ENCODE measurements around the gene P2RY11.

P2RY11 gene

DNA sequence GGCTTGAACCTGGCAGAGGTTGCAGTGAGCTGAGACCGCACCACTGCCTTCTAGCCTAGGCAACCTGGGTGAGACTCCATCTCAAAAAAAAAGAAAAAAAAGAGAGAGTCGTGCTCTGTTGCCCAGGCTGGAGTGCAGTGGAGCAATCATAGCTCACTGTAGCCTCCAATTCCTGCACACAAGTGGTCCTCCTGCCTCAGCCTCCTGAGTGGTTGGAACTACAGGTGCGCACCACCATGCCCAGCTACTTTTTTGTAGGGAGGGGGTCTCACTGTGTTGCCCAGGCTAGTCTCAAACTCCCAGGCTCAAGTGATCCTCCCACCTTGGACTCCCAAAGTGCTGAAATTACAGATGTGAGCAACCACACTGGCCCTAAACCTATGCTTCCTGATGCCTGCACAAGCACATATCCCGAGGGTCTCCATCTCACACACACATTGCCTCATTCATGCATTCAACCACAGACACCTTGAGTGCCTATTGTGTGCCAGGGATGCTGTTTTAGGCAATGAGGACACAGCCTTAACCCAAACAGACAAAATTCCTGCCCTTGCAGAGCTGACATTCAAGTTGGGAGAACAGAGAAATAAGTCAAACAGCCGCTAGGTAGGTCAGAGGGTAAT lies 11.2 kb upstream of the P2RY11 start:
- Histone ChIP-seq H3K9ac (peak overlapping the region in 6 of 11 experiments; percentile 11 to 65 (median 49); a peak in 11 of 22 replicates), H3K4me1 (peaks cover 65 to 90% (median 73%) of the 10 kb centered on the region in 10 experiments), H4K20me1 (no peaks in the 10 kb centered on the region), H3K9me3 (replicated peaks in 1 of 11) (no peaks in the 10 kb centered on the region), H3K27ac (peak overlapping the region in 9 of 11 experiments; percentile 22 to 82 (median 76); a peak in 17 of 22 replicates), H3K4me3 (no peak overlapping the region), H3K36me3 (no peaks in the 10 kb centered on the region), H3K27me3 (no peaks in the 10 kb centered on the region), H3K4me2 (peak overlapping the region; percentile 46 to 89 (median 79); a peak in 18 of 22 replicates)
- no peak for TF ChIP-seq Cebpa-rat (IDR thresholded peaks at IDR 0.05)

DNA sequence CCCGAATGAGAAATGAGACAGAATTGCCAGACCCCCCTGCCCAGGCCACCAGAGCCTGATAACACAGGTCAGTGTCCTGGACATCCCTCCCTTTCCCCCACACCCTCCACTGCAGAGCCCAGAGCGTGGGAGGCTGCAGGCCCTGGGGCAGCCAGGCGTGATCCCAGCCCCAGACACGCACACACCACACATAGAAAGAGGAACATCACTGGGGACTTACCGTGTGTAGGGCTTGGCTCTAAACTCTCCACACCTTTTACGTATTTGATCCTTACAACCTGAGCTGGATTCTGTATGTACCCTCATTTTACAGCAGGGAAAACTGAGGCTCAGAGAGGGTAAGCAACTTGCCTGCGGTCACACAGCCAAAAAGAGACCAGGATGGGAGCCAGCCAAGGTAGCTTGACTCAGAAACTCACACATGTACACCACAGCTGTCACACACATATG lies 8.7 kb upstream of the P2RY11 start:
- Histone ChIP-seq H3K4me3 (no peak overlapping the region), H3K36me3 (peaks cover 6 to 12% (median 11%) of the 10 kb centered on the region in 11 experiments), H4K20me1 (peaks cover 0 to 9% (median 0%) of the 10 kb centered on the region in 11 experiments; a peak in 5 of 22 replicates), H3K9ac (peak overlapping the region; percentile 40 to 69 (median 63)), H3K27ac (peak overlapping the region; percentile 65 to 82 (median 76); a peak in 21 of 22 replicates), H3K27me3 (no peaks in the 10 kb centered on the region), H3K9me3 (replicated peaks in 1 of 11) (no peaks in the 10 kb centered on the region), H3K4me2 (peak overlapping the region; percentile 72 to 89 (median 79)), H3K4me1 (peaks cover 63 to 87% (median 70%) of the 10 kb centered on the region in 10 experiments)
- no peak for TF ChIP-seq Cebpa-rat (IDR thresholded peaks at IDR 0.05)

DNA sequence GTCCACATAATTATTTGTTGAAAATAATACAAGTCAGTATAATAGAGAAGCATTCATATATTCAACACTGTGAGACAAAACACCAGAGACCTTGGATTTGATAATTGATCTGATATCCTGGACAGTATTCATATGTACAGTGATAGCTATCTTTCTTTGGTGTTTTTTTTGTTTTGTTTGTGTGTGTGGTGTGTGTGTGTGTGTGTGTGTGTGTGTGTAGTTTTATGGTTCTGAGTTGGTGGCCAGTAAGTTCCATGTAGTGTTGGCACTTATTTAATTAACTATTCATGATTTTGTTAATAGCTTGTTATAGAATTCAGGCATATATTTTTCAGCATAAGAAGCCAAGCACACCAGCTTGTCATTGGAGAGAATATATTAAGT lies 7.4 kb upstream of the P2RY11 start:
- Histone ChIP-seq H3K36me3 (peaks cover 19 to 25% (median 24%) of the 10 kb centered on the region in 11 experiments), H3K27me3 (no peaks in the 10 kb centered on the region), H3K27ac (peak overlapping the region in 10 of 11 experiments; percentile 87 to 99 (median 97); a peak in 18 of 22 replicates), H3K4me3 (no peak overlapping the region), H4K20me1 (peaks cover 0 to 22% (median 0%) of the 10 kb centered on the region in 11 experiments; a peak in 8 of 22 replicates), H3K9ac (peak overlapping the region in 4 of 11 experiments; percentile 96 to 99 (median 98); a peak in 6 of 22 replicates), H3K9me3 (replicated peaks in 1 of 11) (no peaks in the 10 kb centered on the region), H3K4me2 (peak overlapping the region in 10 of 11 experiments; percentile 50 to 99 (median 84); a peak in 17 of 22 replicates), H3K4me1 (peaks cover 76 to 87% (median 83%) of the 10 kb centered on the region in 10 experiments)
- TF ChIP-seq Cebpa-rat (IDR thresholded peaks at IDR 0.05), result no peak

DNA sequence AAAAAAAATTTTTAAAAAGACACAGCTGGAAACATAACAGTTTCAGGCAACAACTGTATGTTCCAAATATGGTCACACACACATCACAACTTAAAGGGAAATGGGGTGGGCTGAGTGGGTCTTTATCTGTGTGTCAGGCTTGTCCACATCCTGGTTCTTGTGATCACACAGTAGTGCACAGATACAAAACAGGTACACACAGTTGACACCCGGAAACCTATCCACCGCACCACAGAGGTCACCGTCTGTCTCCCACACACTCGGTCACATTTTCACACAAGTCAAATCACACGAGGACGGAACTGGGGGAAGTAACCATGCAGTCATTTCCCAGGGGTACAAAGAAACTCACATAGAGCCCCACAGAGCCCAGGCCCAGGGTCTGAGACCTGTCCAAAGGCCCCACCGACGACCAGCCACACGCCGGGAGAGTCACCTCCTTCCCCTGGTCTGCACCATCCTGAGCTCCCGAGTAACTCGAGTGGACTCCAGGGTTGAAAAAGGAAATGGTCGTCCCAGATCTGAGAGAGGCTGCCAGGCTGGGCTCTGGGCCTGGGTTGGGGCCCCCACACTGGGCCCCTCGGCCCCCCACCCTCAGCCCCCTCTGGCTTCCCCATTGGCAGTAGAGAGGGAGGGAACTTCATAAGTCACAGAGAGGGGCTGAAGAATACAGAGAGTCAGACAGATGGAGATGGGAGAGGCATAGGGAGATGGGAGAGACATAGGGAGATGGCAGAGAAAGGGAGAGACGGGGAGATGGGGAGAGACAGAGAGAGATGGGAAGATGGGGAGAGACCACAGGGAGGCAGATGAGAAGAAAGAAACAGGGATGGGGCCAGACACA lies 6.6 kb upstream of the P2RY11 start:
- Histone ChIP-seq H3K9ac (peak overlapping the region; percentile 50 to 99 (median 96); a peak in 21 of 22 replicates), H3K4me2 (peak overlapping the region; percentile 50 to 99 (median 84)), H3K27me3 (no peaks in the 10 kb centered on the region), H4K20me1 (peaks cover 0 to 30% (median 0%) of the 10 kb centered on the region in 11 experiments; a peak in 8 of 22 replicates), H3K4me1 (peaks cover 84 to 92% (median 90%) of the 10 kb centered on the region in 10 experiments), H3K36me3 (peaks cover 26 to 32% (median 32%) of the 10 kb centered on the region in 11 experiments), H3K27ac (peak overlapping the region; percentile 60 to 99 (median 97); a peak in 21 of 22 replicates), H3K4me3 (peak overlapping the region in 1 of 10 experiments; percentile 31; a peak in 1 of 20 replicates), H3K9me3 (replicated peaks in 1 of 11) (no peaks in the 10 kb centered on the region)
- no peak for TF ChIP-seq Cebpa-rat (IDR thresholded peaks at IDR 0.05)

DNA sequence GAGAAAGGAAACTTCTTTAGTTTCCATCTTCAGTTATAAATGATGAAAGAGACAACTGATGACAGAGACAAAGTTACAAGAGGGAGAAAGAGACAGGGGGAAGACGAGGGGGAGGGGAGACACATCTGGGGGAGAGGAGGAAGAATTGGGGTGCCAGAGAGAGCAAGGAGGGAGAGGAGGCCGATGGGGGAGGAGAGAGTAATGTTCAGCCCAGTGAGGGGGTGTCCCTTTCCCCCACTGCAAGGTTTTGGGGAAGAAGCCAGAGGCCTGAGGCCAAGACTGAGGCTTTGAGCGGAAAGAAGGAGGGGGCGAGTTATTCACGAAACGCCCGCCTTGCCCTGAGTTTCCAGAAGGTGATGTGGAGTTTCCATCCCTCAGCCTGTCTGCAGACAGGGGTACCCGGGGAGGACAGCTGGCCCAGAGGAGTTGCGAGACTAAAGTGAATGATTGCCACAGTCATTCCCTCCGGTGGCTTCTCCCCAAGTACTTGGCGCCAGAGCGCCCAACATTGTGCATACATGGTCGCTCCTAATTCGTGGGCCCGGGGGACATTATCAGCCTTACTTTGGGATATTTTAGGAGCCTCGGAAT lies 5.9 kb upstream of the P2RY11 start:
- peak overlapping the region in 10 of 11 experiments; percentile 92 to 99 (median 96); a peak in 20 of 22 replicates for H3K9ac ChIP-seq
- H3K4me1 ChIP-seq, result peaks cover 84 to 92% (median 90%) of the 10 kb centered on the region in 10 experiments
- TF ChIP-seq Cebpa-rat (IDR thresholded peaks at IDR 0.05), result peak in 1 of 11 experiments; percentile 10; a peak in 1 of 22 replicates
- peak overlapping the region in 7 of 10 experiments; percentile 70 to 96 (median 92); a peak in 11 of 20 replicates for H3K4me3 ChIP-seq
- H4K20me1 ChIP-seq, result peaks cover 0 to 37% (median 0%) of the 10 kb centered on the region in 11 experiments; a peak in 8 of 22 replicates
- H3K27ac ChIP-seq, result peak overlapping the region; percentile 60 to 99 (median 97)
- peaks cover 34 to 40% (median 39%) of the 10 kb centered on the region in 11 experiments for H3K36me3 ChIP-seq
- no peaks in the 10 kb centered on the region for H3K27me3 ChIP-seq
- no peaks in the 10 kb centered on the region for H3K9me3 ChIP-seq (replicated peaks in 1 of 11)
- H3K4me2 ChIP-seq, result peak overlapping the region; percentile 50 to 99 (median 84)

DNA sequence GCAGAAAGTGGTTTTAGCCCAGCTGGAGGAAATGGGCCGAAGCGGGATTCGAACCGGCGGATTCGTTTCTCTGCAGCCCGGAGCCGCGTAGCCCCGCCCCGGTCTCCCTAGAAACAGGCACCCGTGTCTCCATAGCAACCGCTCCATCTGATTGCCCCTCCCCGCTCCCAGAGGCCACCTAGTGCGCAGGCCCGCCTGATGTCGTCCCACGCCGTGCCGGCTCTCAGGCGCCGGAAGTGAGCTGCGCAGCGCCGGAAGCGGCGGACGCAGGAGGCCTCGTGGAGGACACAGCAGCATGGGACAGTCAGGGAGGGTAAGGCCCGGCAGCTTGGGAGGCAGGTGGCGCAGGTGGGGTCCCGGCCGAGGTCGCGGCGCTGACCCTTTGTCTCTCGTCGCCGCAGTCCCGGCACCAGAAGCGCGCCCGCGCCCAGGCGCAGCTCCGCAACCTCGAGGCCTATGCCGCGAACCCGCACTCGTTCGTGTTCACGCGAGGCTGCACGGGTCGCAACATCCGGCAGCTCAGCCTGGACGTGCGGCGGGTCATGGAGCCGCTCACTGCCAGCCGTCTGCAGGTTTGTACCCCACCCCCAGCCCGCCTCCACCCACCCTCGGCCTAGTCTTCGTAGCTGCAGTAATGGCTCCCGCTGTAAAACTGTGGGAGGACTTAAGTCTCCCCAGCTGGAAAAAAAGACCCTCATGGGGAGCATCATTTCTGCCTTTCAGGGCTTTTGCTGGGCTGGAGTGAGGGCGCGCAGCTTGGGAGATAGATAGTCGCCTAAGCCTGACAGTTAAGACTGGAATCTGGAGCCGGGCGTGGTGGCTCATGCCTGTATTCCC lies 5.2 kb upstream of the P2RY11 start, which contains the start of gene PPAN:
PPAN (plus strand) TSS at position 263 of the 837 bp plus-strand sequence; CDS start at position 296, 33 bp downstream.
- no peak for TF ChIP-seq Cebpa-rat (IDR thresholded peaks at IDR 0.05)
- Histone ChIP-seq H3K4me1 (peaks cover 84 to 92% (median 90%) of the 10 kb centered on the region in 10 experiments), H3K27me3 (no peaks in the 10 kb centered on the region), H3K9me3 (replicated peaks in 1 of 11) (no peaks in the 10 kb centered on the region), H3K9ac (peak within 1 kb of the TSS; percentile 84 to 99 (median 96)), H3K4me3 (peak within 1 kb of the TSS; percentile 70 to 98 (median 93)), H3K4me2 (peak within 1 kb of the TSS; percentile 84 to 100 (median 98)), H3K27ac (peak within 1 kb of the TSS; percentile 72 to 99 (median 97)), H4K20me1 (peaks cover 0 to 44% (median 0%) of the 10 kb centered on the region in 11 experiments; a peak in 8 of 22 replicates), H3K36me3 (peaks cover 39 to 47% (median 45%) of the 10 kb centered on the region in 11 experiments)

DNA sequence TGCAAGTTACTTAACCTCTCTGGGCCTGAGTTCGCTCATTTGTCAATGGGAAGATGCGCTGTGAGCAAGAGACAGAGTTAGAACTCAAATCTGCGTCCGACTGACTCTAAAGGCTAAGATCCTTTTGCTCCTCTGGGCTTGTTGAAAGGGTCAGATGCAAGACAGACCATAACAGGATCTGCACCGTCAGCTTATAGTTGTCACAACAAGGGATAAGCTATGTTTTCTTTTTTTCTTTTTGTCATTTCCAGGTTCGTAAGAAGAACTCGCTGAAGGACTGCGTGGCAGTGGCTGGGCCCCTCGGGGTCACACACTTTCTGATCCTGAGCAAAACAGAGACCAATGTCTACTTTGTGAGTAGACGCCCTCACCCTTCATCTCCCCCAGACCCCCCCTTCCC lies 4.2 kb upstream of the P2RY11 start:
- Histone ChIP-seq H3K4me1 (peaks cover 84 to 92% (median 90%) of the 10 kb centered on the region in 10 experiments), H3K4me2 (peak overlapping the region; percentile 84 to 100 (median 98)), H4K20me1 (peaks cover 0 to 51% (median 4%) of the 10 kb centered on the region in 11 experiments; a peak in 9 of 22 replicates), H3K36me3 (peaks cover 39 to 56% (median 46%) of the 10 kb centered on the region in 11 experiments), H3K4me3 (peak overlapping the region; percentile 70 to 98 (median 93)), H3K27ac (peak overlapping the region; percentile 72 to 99 (median 97)), H3K9ac (peak overlapping the region; percentile 84 to 99 (median 96)), H3K9me3 (replicated peaks in 1 of 11) (no peaks in the 10 kb centered on the region), H3K27me3 (no peaks in the 10 kb centered on the region)
- no peak for TF ChIP-seq Cebpa-rat (IDR thresholded peaks at IDR 0.05)

Data from BLaER1 treated with 17β-estradiol and CSF1 and Interleukin-3, amounts not matched to agents 10 nM and 100 nM (cell line).